A673 (cell line): Measurements from ENCODE around the gene DPF3. TPM values are rescaled to one million over a fixed set of nuclear protein-coding genes. Genes with fewer than 3 reads are reported as not detected.

Experiments
- BruUV-seq: library from RNA; stranded (reverse); fragments of 400-500 nt; replicated peaks from 2 replicates; lab custom pipeline; 2021; lab: Mats Ljungman, UMichigan
- CTCF ChIA-PET: fragments of 300-600 bp; sonication (Branson Sonifier 250); formaldehyde crosslinking; loops from one replicate; lab custom pipeline; 2022; ENCODE audit warnings: antibody characterized with exemption; lab: Charles Lee
- POLR2A ChIA-PET: fragments of 300-600 bp; sonication (Branson Sonifier 250); formaldehyde crosslinking; loops from one replicate; lab custom pipeline; 2022; ENCODE audit warnings: antibody characterized with exemption; ENCODE audit not compliant: low non-redundant PET; lab: Charles Lee
- DNase-seq: peaks from one replicate; pipeline ENCODE4 v3.0.0-alpha.2; 2015; ENCODE audit warnings: low spot score
- H3K27ac ChIP-seq: fragments of 200-600 bp; sonication (generic); 2 replicates; pipeline ENCODE4 v1.5.1; 2016; ENCODE audit warnings: mixed run types, low read depth, mild to moderate bottlenecking, mixed read lengths, antibody characterized with exemption, low read length; ENCODE audit not compliant: poor library complexity, severe bottlenecking
- H3K27me3 ChIP-seq: fragments of 200-600 bp; sonication (generic); replicated peaks from 2 replicates; pipeline ENCODE4 v1.6.1; 2017; ENCODE audit warnings: mixed run types, low read depth, mild to moderate bottlenecking, mixed read lengths, antibody characterized with exemption, low read length; ENCODE audit not compliant: insufficient read depth, poor library complexity
- H3K36me3 ChIP-seq: fragments of 200-600 bp; sonication (generic); 2 replicates; pipeline ENCODE4 v1.6.1; 2016; ENCODE audit warnings: mixed run types, mild to moderate bottlenecking, mixed read lengths, antibody characterized with exemption, low read length; ENCODE audit not compliant: insufficient read depth, poor library complexity, severe bottlenecking
- H3K4me1 ChIP-seq: fragments of 200-600 bp; sonication (generic); 2 replicates; pipeline ENCODE4 v1.6.1; 2017; ENCODE audit warnings: mixed run types, mild to moderate bottlenecking, mixed read lengths, antibody characterized with exemption, low read length; ENCODE audit not compliant: insufficient read depth, poor library complexity, severe bottlenecking
- H3K4me3 ChIP-seq: fragments of 200-600 bp; sonication (generic); 2 replicates; pipeline ENCODE4 v1.5.1; 2016; ENCODE audit warnings: low read depth, mixed run types, mild to moderate bottlenecking, mixed read lengths, low read length; ENCODE audit not compliant: poor library complexity, severe bottlenecking
- H3K9me3 ChIP-seq: fragments of 200-600 bp; sonication (generic); 2 replicates; pipeline ENCODE4 v1.6.1; 2016; ENCODE audit warnings: mixed run types, low read depth, mild to moderate bottlenecking, mixed read lengths, antibody characterized with exemption, low read length; ENCODE audit not compliant: poor library complexity, severe bottlenecking
- EZH2 ChIP-seq: fragments of 200-600 bp; sonication (generic); IDR thresholded peaks from 2 replicates; pipeline ENCODE4 v1.6.1; 2017; ENCODE audit warnings: borderline replicate concordance, low read depth, mild to moderate bottlenecking, mixed read lengths, antibody characterized with exemption, low read length; ENCODE audit not compliant: poor library complexity, severe bottlenecking
- intact Hi-C: fragments of 100-400 bp; cut with micrococcal nuclease; formaldehyde crosslinking; loops from one replicate; pipeline ENCODE4 v1.10.0; 2022; ENCODE audit not compliant: unreplicated experiment
- total RNA-seq: library from RNA; stranded (reverse); gene quantifications from 2 replicates; pipeline ENCODE4 v1.2.3, GENCODE V29; 2021
- TF ChIP-seq, protein P1 (sequence below): fragments of 300-800, 200-600 bp; sonication (generic); conservative IDR thresholded peaks from 2 replicates; pipeline ENCODE4 v1.5.1; 2017; ENCODE audit warnings: low read depth, mild to moderate bottlenecking, antibody characterized with exemption, low read length, moderate library complexity, mixed read lengths

The DPF3 gene
- total RNA-seq, 1 experiment from 2014 or later: 15.7 TPM

DNA sequence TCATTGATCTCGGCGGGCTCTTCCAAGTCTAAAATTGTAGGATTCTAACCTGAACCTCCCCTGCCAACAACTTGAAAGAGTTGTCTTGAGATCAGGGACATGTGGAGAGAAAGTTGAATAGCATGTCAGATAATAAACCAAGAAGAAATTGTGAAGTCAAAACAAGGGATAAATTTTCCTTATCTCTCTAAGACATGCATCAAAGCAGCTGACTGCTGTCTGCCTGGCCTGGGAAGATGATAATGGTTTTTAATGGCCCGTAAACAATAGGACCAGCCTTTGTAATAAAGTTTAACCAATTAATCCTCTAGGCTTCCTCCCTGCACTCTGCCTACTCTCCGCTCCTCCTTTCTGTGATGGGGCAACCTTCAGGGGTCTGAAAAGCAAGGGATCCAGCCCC lies 67.9 kb downstream of the DPF3 start:
- Histone ChIP-seq H3K27ac (no peak overlapping the region), H3K4me3 (no peak overlapping the region), H3K27me3 (no peaks in the 10 kb centered on the region), H3K4me1 (no peaks in the 10 kb centered on the region), H3K9me3 (no peaks in the 10 kb centered on the region), H3K36me3 (no peaks in the 10 kb centered on the region)
- TF ChIP-seq EZH2: no peak
- TF ChIP-seq, protein P1, sequence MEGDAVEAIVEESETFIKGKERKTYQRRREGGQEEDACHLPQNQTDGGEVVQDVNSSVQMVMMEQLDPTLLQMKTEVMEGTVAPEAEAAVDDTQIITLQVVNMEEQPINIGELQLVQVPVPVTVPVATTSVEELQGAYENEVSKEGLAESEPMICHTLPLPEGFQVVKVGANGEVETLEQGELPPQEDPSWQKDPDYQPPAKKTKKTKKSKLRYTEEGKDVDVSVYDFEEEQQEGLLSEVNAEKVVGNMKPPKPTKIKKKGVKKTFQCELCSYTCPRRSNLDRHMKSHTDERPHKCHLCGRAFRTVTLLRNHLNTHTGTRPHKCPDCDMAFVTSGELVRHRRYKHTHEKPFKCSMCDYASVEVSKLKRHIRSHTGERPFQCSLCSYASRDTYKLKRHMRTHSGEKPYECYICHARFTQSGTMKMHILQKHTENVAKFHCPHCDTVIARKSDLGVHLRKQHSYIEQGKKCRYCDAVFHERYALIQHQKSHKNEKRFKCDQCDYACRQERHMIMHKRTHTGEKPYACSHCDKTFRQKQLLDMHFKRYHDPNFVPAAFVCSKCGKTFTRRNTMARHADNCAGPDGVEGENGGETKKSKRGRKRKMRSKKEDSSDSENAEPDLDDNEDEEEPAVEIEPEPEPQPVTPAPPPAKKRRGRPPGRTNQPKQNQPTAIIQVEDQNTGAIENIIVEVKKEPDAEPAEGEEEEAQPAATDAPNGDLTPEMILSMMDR: no peak
- no peak for DNase-seq
- no TSS peak for BruUV-seq
- intact Hi-C loops: no loop called here
- ChIA-PET POLR2A (no interaction called here), CTCF (no interaction called here)

DNA sequence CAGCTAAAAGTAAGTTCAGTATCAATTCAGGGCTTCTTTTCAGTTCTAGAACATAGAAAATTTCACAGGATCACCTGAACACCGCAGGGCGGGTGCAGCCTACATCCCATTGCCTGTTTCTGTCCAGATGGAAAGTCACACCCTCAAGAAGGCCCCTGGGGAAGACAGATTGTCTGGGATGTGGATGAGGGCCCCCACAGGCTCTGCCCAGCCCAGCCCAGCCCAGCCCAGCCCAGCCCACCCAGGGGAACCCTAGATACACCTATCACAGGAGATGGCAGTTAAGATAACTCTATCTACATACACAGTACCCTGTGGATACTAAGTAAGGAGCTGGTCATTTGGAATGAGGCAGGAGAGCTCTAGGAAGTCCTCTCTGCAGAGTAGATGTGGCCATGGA lies 68.4 kb downstream of the DPF3 start:
- no peak for DNase-seq
- POLR2A ChIA-PET: no interaction called here
- CTCF ChIA-PET: no interaction called here
- no peaks in the 10 kb centered on the region for H3K4me1 ChIP-seq
- intact Hi-C loops: no loop called here
- no peak overlapping the region for H3K4me3 ChIP-seq
- BruUV-seq: no TSS peak
- TF ChIP-seq, protein P1: no peak
- no peak for TF ChIP-seq EZH2
- H3K27me3 ChIP-seq: no peaks in the 10 kb centered on the region
- no peak overlapping the region for H3K27ac ChIP-seq
- no peaks in the 10 kb centered on the region for H3K36me3 ChIP-seq
- H3K9me3 ChIP-seq: no peaks in the 10 kb centered on the region

- Histone ChIP-seq H3K27ac (no peak overlapping the region), H3K4me1 (no peaks in the 10 kb centered on the region), H3K27me3 (no peaks in the 10 kb centered on the region), H3K9me3 (peaks cover 4% of the 10 kb centered on the region), H3K36me3 (no peaks in the 10 kb centered on the region), H3K4me3 (no peak overlapping the region)
- TF ChIP-seq EZH2: no peak
- TF ChIP-seq, protein P1: no peak
- no peak for DNase-seq
- BruUV-seq: no TSS peak
- intact Hi-C loops: no loop called here
- POLR2A ChIA-PET: no interaction called here
- CTCF ChIA-PET: no interaction called here
Observed at GRCh38 chr14:72824051-72824450, 69.8 kb downstream of the DPF3 start.
